Activated CD8-positive, alpha-beta memory T cell treated with anti-CD3 and anti-CD28 coated beads for 1 hour (primary cell): Measurements from ENCODE around the gene BEAN1.
"Not testable (repeated sequence)": the region's sequence is repeated elsewhere in the genome, so short reads cannot be mapped to it uniquely, and the experiment has no call there.

ENCODE experiments used
- DNase-seq, 2 donors: peaks; one replicate each; pipeline ENCODE4 v3.0.0-alpha.2; 2020; ENCODE audit warnings: low read depth in 1 of 2; ENCODE audit errors: extremely low read depth in 1 of 2

BEAN1 gene

GRCh38 chr16:66481943-66482390, 54.9 kb downstream of the BEAN1 start:
- no peak for DNase-seq

GRCh38 chr16:66483689-66484452, 56.8 kb downstream of the BEAN1 start:
- DNase-seq: peak; percentile 33 to 65

GRCh38 chr16:66484453-66485213, 57.5 kb downstream of the BEAN1 start:
- no peak for DNase-seq

- no peak for DNase-seq
These were observed 58.3 kb downstream of the BEAN1 start for GRCh38 chr16:66485376-66485775.

- no peak for DNase-seq
These were observed 59.2 kb downstream of the BEAN1 start for GRCh38 chr16:66486199-66486772.

GRCh38 chr16:66486773-66487579, 59.9 kb downstream of the BEAN1 start:
- DNase-seq: no peak

GRCh38 chr16:66487580-66488275, 60.6 kb downstream of the BEAN1 start:
- no peak for DNase-seq

GRCh38 chr16:66488505-66488904, 61.4 kb downstream of the BEAN1 start:
- DNase-seq: no peak

GRCh38 chr16:66489385-66489784, 62.3 kb downstream of the BEAN1 start:
- no peak for DNase-seq

DNA sequence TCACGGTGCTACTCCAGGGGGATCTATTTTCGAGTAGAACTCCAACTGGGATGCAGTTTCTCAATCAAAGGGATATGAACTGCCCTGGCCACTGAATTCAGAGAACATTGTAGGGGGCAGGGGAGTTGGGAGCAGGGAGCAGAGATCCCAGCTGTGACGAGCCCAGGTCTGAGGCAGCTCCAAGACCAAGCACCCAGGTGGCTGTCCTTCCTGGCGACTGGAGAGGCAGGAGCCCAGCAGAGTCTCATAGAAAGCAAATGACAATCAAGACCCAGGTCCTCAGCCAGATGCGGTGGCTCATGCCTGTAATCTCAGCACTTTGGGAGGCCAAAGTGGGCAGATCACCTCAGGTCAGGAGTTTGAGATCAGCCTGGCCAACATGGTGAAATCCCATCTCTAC, 62.7 kb downstream of the BEAN1 start:
- no peak for DNase-seq

DNA sequence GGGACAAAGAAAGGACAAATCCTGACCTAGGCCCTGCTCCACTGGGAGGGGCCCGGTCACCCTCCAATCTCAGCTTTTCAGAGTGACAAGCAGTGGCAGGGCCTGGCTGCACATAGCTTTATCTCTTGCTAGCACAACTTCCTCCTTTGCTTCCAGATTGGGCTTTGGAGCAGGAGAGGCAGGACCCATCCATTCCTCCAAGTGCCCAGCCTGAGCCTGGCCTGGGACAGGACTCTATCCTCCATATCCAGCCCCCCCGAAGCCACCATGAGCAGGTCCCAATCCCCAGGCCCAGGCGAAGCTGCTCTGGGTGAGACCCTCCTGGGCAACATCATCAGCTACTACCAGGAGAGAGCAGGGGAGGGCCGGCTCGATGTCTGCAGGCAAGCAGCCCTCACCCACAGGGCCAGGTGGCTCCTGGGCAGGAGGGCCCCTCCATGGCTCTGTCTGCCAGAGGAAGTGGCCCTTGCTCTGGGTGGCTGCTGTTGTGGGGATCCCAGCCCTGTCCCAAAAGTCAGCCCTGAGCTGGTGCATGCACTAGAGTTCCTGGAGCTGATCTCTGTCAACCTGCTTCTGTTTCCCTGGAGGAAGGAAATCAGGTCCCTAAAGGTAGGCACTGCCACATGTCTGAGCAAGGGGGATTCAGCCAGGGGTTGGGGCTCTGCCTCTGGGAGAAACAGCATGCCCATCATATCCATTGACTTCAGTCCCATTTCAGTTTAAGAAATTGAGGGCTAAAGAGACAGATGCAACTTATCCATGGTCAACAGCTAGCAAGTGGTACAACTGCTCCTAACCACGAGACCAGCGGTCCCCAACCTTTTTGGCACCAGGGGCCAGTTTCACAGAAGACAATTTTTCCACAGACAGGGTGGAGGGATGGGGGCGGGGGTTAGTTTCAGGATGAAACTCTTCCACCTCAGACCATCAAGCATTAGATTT, 64.0 kb downstream of the BEAN1 start:
- DNase-seq: no peak

DNA sequence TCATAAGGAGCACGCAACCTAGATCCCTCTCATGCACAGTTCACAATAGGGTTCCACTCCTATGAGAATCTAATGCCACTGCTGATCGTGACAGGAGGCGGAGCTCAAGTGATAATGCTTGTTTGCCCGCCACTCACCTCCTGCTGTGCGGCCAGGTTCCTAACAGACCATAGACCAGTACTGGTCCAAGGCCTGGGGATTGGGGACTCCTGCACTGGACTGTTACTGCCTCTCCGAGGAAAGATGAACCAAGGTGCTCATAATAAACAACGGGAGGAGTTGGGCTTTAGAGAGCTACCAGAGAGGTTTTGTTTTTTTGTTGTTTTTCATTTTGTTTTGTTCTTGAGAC, 64.6 kb downstream of the BEAN1 start:
- DNase-seq: no peak

- no peak for DNase-seq
These were observed 66.7 kb downstream of the BEAN1 start for GRCh38 chr16:66493490-66494401.

DNA sequence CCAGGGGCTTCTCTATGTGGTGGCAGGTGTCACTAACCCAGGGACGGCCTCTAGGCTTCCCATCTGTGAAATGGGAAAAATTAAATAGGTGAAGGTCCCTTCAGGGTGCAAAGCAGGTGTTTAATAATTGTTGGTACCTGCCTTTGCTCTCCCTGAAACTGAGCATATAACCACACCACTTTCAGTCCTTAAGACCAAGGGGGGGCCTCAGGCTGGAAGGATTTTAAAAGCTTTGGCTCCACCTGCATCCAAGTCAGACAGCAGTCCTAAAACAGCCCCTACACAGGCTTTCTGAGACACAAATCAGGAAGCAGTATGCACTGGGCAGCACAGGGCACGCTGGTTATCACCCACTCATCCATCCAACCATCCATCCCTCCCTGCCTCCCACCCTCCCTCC, 67.8 kb downstream of the BEAN1 start:
- no peak for DNase-seq

DNA sequence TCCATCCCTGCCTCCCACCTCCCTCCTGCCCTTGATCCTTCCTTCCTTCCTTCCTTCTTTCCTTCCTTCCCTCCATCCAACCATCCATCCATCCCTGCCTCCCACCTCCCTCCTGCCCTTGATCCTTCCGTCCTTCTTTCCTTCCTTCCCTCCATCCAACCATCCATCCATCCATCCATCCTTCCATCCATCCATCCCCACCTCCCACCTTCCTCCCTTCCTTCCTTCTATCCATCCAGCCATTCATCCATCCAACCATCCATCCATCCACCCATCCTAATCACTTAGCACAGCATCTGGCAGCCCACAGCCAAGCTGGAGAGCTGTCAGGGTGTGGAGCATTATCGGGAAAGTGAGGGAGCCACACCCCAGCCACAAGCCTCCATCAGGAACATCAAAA, 68.3 kb downstream of the BEAN1 start:
- no peak for DNase-seq

DNA sequence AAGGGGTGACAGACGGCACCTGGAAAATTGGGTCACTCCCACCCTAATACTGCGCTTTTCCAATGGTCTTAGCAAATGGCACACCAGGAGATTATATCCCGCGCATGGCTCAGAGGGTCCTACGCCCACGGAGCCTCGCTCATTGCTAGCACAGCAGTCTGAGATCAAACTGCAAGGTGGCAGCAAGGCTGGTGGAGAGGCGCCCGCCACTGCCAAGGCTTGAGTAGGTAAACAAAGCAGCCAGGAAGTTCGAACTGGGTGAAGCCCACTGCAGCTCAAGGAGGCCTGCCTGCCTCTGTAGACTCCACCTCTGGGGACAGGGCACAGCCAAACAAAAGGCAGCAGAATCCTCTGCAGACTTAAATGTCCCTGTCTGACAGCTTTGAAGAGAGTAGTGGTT, 69.1 kb downstream of the BEAN1 start:
- DNase-seq: not testable (repeated sequence)

DNA sequence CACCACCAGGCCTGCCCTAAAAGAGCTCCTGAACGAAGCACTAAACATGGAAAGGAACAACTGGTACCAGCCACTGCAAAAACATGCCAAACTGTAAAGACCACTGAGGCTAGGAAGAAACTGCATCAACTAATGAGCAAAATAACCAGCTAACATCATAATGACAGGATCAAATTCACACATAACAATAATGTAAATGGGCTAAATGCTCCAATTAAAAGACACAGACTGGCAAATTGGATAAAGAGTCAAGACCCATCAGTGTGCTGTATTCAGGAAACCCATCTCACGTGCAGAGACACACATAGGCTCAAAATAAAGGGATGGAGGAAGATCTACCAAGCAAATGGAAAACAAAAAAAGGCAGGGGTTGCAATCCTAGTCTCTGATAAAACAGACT, 70.8 kb downstream of the BEAN1 start:
- DNase-seq: not testable (repeated sequence)

- not testable (repeated sequence) for DNase-seq
These were observed 74.5 kb downstream of the BEAN1 start for GRCh38 chr16:66501563-66501962.
